Fibroblast of peridontal ligament (primary cell): Measurements from ENCODE around the gene ABCG8.
A peak's percentile ranks its signal among the peaks of the same experiment; 100 is the strongest.

ENCODE experiments used
- DNase-seq: peaks from one replicate; pipeline ENCODE4 v3.0.0-alpha.2; 2010; ENCODE audit errors: extremely low read depth

ABCG8 gene

GRCh38 chr2:43826305-43827250 is 12.2 kb upstream of the ABCG8 start:
- DNase-seq: no peak

- no peak for DNase-seq
Measured at GRCh38 chr2:43831543-43832294, 7.1 kb upstream of the ABCG8 start.

- peak; percentile 4 for DNase-seq
Measured at GRCh38 chr2:43832457-43832856, 6.3 kb upstream of the ABCG8 start.

GRCh38 chr2:43837033-43837432 is 1.7 kb upstream of the ABCG8 start:
- no peak for DNase-seq

- DNase-seq: no peak
Measured at GRCh38 chr2:43837831-43838559, 776 bp upstream of the ABCG8 start.

GRCh38 chr2:43839776-43840564 is 1.2 kb downstream of the ABCG8 start:
- DNase-seq: no peak

- DNase-seq: no peak
Measured at GRCh38 chr2:43840965-43841364, 2.2 kb downstream of the ABCG8 start.

- DNase-seq: no peak
Measured at GRCh38 chr2:43841949-43842865, 3.4 kb downstream of the ABCG8 start.

- DNase-seq: no peak
Measured at GRCh38 chr2:43842866-43843226, 4.1 kb downstream of the ABCG8 start.

GRCh38 chr2:43845181-43845580 is 6.4 kb downstream of the ABCG8 start:
- DNase-seq: no peak

GRCh38 chr2:43846140-43846793 is 7.5 kb downstream of the ABCG8 start:
- DNase-seq: no peak

- DNase-seq: peak; percentile 3
Measured at GRCh38 chr2:43848214-43848613, 9.4 kb downstream of the ABCG8 start.

GRCh38 chr2:43851011-43851980 is 12.5 kb downstream of the ABCG8 start:
- no peak for DNase-seq

GRCh38 chr2:43852196-43852730 is 13.5 kb downstream of the ABCG8 start:
- DNase-seq: no peak

GRCh38 chr2:43853141-43854081 is 14.6 kb downstream of the ABCG8 start:
- DNase-seq: no peak

GRCh38 chr2:43854671-43855070 is 15.9 kb downstream of the ABCG8 start:
- DNase-seq: no peak

- DNase-seq: no peak
Measured at GRCh38 chr2:43855292-43855691, 16.5 kb downstream of the ABCG8 start.
